ENCODE results near the gene PCDHGA8.
"Not testable (repeated sequence)": the region's sequence is repeated elsewhere in the genome, so short reads cannot be mapped to it uniquely, and the experiment has no call there.

The PCDHGA8 gene

DNA sequence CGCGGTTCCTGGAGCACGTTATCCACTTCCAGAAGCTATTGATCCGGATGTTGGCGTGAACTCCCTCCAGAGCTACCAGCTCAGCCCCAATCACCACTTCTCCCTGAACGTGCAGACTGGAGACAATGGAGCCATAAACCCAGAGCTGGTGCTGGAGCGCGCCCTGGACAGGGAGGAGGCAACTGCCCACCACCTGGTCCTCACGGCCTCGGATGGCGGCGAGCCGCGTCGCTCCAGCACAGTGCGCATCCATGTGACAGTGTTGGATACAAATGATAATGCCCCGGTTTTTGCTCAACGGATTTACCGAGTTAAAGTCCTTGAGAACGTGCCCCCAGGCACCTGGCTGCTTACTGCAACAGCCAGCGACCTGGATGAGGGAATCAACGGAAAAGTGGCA is 11.0 kb downstream of the PCDHGA8 start:
- no peak for DNase-seq

- DNase-seq, result peak in 2 of 5 donors; percentile 23 to 25
These were observed 15.5 kb downstream of the PCDHGA8 start, which contains the start of gene PCDHGB6 for GRCh38 chr5:141407790-141408505. TSS of gene PCDHGB6 (plus strand) at chr5:141408021. CDS start at chr5:141408203, 182 bp downstream.

DNA sequence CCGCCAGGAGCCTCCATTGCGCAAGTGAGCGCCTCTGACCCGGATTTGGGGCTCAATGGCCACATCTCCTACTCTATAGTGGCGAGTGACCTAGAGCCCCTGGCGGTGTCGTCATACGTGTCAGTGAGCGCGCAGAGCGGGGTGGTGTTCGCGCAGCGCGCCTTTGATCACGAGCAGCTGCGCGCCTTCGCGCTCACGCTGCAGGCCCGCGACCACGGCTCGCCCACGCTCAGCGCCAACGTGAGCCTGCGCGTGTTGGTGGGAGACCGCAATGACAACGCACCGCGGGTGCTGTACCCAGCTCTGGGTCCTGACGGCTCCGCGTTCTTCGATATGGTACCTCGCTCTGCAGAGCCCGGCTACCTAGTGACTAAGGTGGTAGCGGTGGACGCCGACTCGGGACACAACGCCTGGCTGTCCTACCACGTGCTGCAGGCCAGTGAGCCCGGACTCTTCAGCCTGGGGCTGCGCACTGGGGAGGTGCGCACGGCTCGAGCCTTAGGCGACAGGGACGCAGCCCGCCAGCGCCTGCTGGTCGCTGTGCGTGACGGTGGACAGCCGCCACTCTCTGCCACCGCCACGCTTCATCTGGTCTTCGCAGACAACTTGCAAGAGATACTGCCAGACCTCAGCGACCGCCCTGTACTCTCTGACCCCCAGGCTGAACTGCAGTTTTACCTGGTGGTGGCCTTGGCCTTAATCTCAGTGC is 17.3 kb downstream of the PCDHGA8 start:
- no peak for DNase-seq

DNA sequence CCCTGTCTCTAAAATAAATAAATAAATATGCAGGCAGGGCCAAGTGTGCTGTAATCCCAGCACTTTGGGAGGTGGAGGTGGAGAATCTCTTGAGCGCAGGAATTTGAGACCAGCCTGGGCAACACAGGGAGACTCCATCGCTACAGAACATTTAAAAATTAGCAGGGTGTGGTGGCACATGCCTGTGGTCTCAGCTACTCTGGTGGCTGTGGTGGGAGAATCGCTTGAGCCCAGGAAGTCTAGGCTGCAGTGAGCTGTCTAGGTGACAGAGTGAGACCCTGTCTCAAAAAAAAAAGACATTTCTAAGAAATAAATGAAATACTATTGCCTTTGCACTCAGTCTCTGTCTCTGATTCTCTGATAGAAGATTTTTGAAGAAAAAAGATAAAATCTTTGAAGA is 19.1 kb downstream of the PCDHGA8 start:
- DNase-seq, result no peak

- peak in 3 of 5 donors; percentile 29 to 56 (median 55) for DNase-seq
These were observed 20.6 kb downstream of the PCDHGA8 start, which contains the start of gene PCDHGA10 for GRCh38 chr5:141412854-141413539. TSS of gene PCDHGA10 (plus strand) at chr5:141412987. CDS start at chr5:141413176, 189 bp downstream.

- no peak for DNase-seq
These were observed 21.2 kb downstream of the PCDHGA8 start for GRCh38 chr5:141413540-141414069.

- not testable (repeated sequence) for DNase-seq
These were observed 22.3 kb downstream of the PCDHGA8 start for GRCh38 chr5:141414548-141415274.

DNA sequence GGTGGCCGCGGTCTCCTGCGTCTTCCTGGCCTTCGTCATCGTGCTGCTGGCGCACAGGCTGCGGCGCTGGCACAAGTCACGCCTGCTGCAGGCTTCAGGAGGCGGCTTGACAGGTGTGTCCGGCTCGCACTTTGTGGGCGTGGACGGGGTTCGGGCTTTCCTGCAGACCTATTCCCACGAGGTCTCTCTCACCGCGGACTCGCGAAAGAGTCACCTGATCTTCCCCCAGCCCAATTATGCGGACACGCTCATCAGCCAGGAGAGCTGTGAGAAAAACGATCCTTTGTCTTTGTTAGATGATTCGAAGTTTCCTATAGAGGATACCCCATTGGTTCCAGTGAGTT is 22.8 kb downstream of the PCDHGA8 start:
- DNase-seq, result not testable (repeated sequence)

- peak in 2 of 5 donors; percentile 31 to 36 for DNase-seq
These were observed 25.2 kb downstream of the PCDHGA8 start, which contains the start of gene PCDHGB7 for GRCh38 chr5:141417494-141418172. TSS of gene PCDHGB7 (plus strand) at chr5:141417677. CDS start at chr5:141417860, 183 bp downstream.

GRCh38 chr5:141419074-141419880 is 26.8 kb downstream of the PCDHGA8 start:
- no peak for DNase-seq

GRCh38 chr5:141420855-141421488 is 28.5 kb downstream of the PCDHGA8 start, which contains the start of gene PCDHGA11:
TSS of gene PCDHGA11 (plus strand) at chr5:141421051. CDS start at chr5:141421228, 177 bp downstream.
- peak in 2 of 5 donors; percentile 27 to 35 for DNase-seq

DNA sequence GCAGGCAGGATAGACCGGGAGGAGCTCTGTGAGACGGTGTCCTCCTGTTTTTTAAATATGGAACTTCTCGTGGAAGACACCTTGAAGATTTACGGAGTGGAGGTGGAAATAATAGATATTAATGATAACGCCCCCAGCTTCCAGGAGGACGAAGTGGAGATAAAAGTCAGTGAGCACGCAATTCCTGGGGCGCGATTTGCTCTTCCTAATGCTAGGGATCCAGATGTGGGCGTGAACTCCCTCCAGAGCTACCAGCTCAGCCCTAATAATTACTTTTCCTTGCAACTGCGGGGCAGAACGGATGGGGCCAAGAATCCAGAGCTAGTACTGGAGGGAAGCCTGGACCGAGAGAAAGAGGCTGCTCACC is 29.0 kb downstream of the PCDHGA8 start:
- DNase-seq, result no peak

GRCh38 chr5:141422742-141423291 is 30.4 kb downstream of the PCDHGA8 start:
- no peak for DNase-seq

- no peak for DNase-seq
These were observed 35.5 kb downstream of the PCDHGA8 start for GRCh38 chr5:141427783-141428426.

DNA sequence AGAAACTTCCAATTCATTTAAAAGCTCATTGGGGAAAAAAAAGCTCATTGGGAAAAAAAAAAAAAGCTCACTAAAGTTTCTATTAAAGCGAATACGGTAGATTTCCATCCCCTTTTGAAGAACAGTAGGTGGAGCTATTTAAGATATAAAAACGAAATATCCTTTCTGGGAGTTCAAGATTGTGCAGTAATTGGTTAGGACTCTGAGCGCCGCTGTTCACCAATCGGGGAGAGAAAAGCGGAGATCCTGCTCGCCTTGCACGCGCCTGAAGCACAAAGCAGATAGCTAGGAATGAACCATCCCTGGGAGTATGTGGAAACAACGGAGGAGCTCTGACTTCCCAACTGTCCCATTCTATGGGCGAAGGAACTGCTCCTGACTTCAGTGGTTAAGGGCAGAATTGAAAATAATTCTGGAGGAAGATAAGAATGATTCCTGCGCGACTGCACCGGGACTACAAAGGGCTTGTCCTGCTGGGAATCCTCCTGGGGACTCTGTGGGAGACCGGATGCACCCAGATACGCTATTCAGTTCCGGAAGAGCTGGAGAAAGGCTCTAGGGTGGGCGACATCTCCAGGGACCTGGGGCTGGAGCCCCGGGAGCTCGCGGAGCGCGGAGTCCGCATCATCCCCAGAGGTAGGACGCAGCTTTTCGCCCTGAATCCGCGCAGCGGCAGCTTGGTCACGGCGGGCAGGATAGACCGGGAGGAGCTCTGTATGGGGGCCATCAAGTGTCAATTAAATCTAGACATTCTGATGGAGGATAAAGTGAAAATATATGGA is 38.1 kb downstream of the PCDHGA8 start, which contains the start of gene PCDHGA12:
Gene PCDHGA12, plus strand, starts transcription at position 176 of the 782 bp plus-strand sequence. Its CDS starts 253 bp downstream, at position 429.
- peak in 1 of 5 donors; percentile 43 for DNase-seq

- no peak for DNase-seq
These were observed 38.9 kb downstream of the PCDHGA8 start for GRCh38 chr5:141431286-141431685.

- not testable (repeated sequence) for DNase-seq
These were observed 39.9 kb downstream of the PCDHGA8 start for GRCh38 chr5:141432308-141432707.

GRCh38 chr5:141432726-141433125 is 40.3 kb downstream of the PCDHGA8 start:
- DNase-seq, result not testable (repeated sequence)

Data from T-helper 1 cell (primary cell).